ENCODE data around the gene KIZ. TPM values are rescaled to one million over a fixed set of nuclear protein-coding genes. Genes with fewer than 3 reads are reported as not detected.

KIZ gene
- total RNA-seq, 1 donor from 2014 or later: 15.0 TPM

- TF ChIP-seq CTCF (IDR thresholded peaks at IDR 0.05; ENCODE audit: unreplicated experiment): no peak
- Mint-ChIP-seq H3K9me3 (ENCODE audit: unreplicated experiment) (no peaks in the 10 kb centered on the region), H3K27me3 (ENCODE audit: unreplicated experiment) (no peaks in the 10 kb centered on the region), H3K4me1 (ENCODE audit: unreplicated experiment) (no peaks in the 10 kb centered on the region), H3K36me3 (ENCODE audit: low read depth, unreplicated experiment) (no peaks in the 10 kb centered on the region), H3K4me3 (ENCODE audit: unreplicated experiment) (no peak overlapping the region), H3K27ac (ENCODE audit: unreplicated experiment) (no peak overlapping the region)
- DNase-seq (ENCODE audit: low spot score): no peak
Measured at GRCh38 chr20:21202259-21202658, 76.4 kb downstream of the KIZ start.

- Mint-ChIP-seq H3K27ac (ENCODE audit: unreplicated experiment) (no peak overlapping the region), H3K36me3 (ENCODE audit: low read depth, unreplicated experiment) (no peaks in the 10 kb centered on the region), H3K4me1 (ENCODE audit: unreplicated experiment) (no peaks in the 10 kb centered on the region), H3K27me3 (ENCODE audit: unreplicated experiment) (no peaks in the 10 kb centered on the region), H3K9me3 (ENCODE audit: unreplicated experiment) (no peaks in the 10 kb centered on the region), H3K4me3 (ENCODE audit: unreplicated experiment) (no peak overlapping the region)
- DNase-seq (ENCODE audit: low spot score): no peak
- no peak for TF ChIP-seq CTCF (IDR thresholded peaks at IDR 0.05; ENCODE audit: unreplicated experiment)
Measured at GRCh38 chr20:21203088-21203656, 77.3 kb downstream of the KIZ start.

GRCh38 chr20:21206584-21206983, 80.7 kb downstream of the KIZ start:
- Mint-ChIP-seq H3K4me3 (ENCODE audit: unreplicated experiment) (no peak overlapping the region), H3K9me3 (ENCODE audit: unreplicated experiment) (no peaks in the 10 kb centered on the region), H3K36me3 (ENCODE audit: low read depth, unreplicated experiment) (no peaks in the 10 kb centered on the region), H3K27me3 (ENCODE audit: unreplicated experiment) (no peaks in the 10 kb centered on the region), H3K27ac (ENCODE audit: unreplicated experiment) (no peak overlapping the region), H3K4me1 (ENCODE audit: unreplicated experiment) (no peaks in the 10 kb centered on the region)
- DNase-seq (ENCODE audit: low spot score): no peak
- no peak for TF ChIP-seq CTCF (IDR thresholded peaks at IDR 0.05; ENCODE audit: unreplicated experiment)

- no peak for DNase-seq (ENCODE audit: low spot score)
- Mint-ChIP-seq H3K9me3 (ENCODE audit: unreplicated experiment) (no peaks in the 10 kb centered on the region), H3K27me3 (ENCODE audit: unreplicated experiment) (no peaks in the 10 kb centered on the region), H3K4me3 (ENCODE audit: unreplicated experiment) (no peak overlapping the region), H3K27ac (ENCODE audit: unreplicated experiment) (no peak overlapping the region), H3K4me1 (ENCODE audit: unreplicated experiment) (peaks cover 8% of the 10 kb centered on the region), H3K36me3 (ENCODE audit: low read depth, unreplicated experiment) (no peaks in the 10 kb centered on the region)
- TF ChIP-seq CTCF (IDR thresholded peaks at IDR 0.05; ENCODE audit: unreplicated experiment): no peak
Measured at GRCh38 chr20:21208999-21209398, 83.1 kb downstream of the KIZ start.

- Mint-ChIP-seq H3K27ac (ENCODE audit: unreplicated experiment) (no peak overlapping the region), H3K4me3 (ENCODE audit: unreplicated experiment) (no peak overlapping the region), H3K36me3 (ENCODE audit: low read depth, unreplicated experiment) (no peaks in the 10 kb centered on the region), H3K4me1 (ENCODE audit: unreplicated experiment) (peaks cover 8% of the 10 kb centered on the region), H3K9me3 (ENCODE audit: unreplicated experiment) (no peaks in the 10 kb centered on the region), H3K27me3 (ENCODE audit: unreplicated experiment) (no peaks in the 10 kb centered on the region)
- no peak for DNase-seq (ENCODE audit: low spot score)
- no peak for TF ChIP-seq CTCF (IDR thresholded peaks at IDR 0.05; ENCODE audit: unreplicated experiment)
Measured at GRCh38 chr20:21209668-21210067, 83.8 kb downstream of the KIZ start.
